ENCODE measurements around the gene DMAC1. TPM values are rescaled to one million over a fixed set of nuclear protein-coding genes. Genes with fewer than 3 reads are reported as not detected.

DMAC1 gene, protein sequence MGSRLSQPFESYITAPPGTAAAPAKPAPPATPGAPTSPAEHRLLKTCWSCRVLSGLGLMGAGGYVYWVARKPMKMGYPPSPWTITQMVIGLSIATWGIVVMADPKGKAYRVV
- 11.2 and 11.5 TPM in 2 replicates for total RNA-seq

DNA sequence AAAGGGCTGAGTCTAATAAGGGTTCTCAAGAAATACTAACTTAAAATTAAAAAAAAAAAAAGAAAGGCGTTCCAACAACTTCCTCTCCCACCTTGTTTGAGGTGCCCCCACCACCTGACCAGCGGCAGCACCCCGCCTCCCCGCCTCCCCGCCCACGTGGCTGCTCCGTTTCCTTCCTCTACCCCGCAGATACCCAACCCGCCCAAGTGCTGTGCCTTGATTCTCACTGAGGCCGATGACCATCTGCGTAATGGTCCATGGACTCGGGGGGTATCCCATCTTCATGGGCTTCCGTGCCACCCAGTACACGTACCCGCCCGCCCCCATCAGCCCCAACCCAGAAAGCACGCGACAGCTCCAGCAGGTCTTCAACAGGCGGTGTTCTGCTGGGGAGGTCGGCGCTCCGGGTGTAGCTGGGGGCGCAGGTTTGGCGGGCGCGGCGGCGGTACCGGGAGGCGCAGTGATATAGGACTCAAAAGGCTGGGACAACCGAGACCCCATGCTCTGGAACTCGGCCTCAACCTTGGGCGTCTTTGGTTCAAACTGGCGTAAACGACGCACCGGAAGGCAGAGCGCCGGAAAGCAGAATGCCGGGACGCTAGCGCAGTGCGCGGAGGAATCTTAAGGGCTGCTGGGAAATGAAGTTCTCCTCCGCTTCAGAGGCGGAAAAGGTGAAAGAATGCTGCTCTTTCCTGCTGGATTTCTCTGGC, at the start of gene DMAC1:
DMAC1 (minus strand) TSS at position 545 of the 710 bp plus-strand sequence; CDS start at position 501, 44 bp downstream.

